Liver (tissue), 3 donors: Measurements from ENCODE around the gene ADGRA1.

Source experiments
- EGR1 ChIP-seq, 2 donors: IDR thresholded peaks; 2 replicates each; pipeline ENCODE4 v1.6.1; 2016 to 2018; ENCODE audit warnings: antibody characterized with exemption in 2 of 2, low read depth in 2 of 2
- FOXA2 ChIP-seq: IDR thresholded peaks from 2 replicates; pipeline ENCODE4 v1.6.1; 2016; ENCODE audit warnings: antibody characterized with exemption
- SP1 ChIP-seq: IDR thresholded peaks from 2 replicates; pipeline ENCODE4 v1.6.1; 2018; ENCODE audit warnings: antibody characterized with exemption, mild to moderate bottlenecking
- TF ChIP-seq, protein P1 (sequence below): fragments of 150-350 bp; IDR thresholded peaks from 2 replicates; pipeline ENCODE4 v1.5.1; 2017; ENCODE audit warnings: improper control_type of control experiment, low read depth, low read length; ENCODE audit not compliant: missing input control
- TF ChIP-seq, protein P2 (sequence below): IDR thresholded peaks from 2 replicates; pipeline ENCODE4 v1.6.1; 2016; ENCODE audit warnings: antibody characterized with exemption
- TF ChIP-seq, protein P3 (sequence below): IDR thresholded peaks from 2 replicates; pipeline ENCODE4 v1.6.1; 2016; ENCODE audit warnings: antibody characterized with exemption, mild to moderate bottlenecking
- donor health status: healthy.
- donor health status: healthy.

DNA sequence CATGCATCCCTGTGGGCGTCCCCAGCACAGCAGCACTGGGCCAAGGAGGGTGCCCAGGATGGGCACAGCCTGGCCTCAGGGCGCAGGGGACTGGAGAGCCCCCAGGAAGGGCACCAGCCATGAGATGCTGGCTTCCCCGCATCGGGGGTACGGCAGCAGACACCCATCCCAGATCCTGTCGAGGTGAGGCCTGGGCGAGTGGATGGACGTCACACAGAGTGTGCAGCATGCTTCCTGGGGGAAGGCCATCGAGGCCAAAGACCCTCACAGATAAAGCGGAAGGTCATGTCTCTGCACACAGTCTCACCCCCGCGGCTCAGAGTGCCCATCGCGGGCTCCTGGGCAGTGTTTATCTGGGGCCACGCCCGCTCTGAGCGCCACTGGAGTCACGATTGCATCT is 18.8 kb downstream of the ADGRA1 start:
- TF ChIP-seq, protein P1, sequence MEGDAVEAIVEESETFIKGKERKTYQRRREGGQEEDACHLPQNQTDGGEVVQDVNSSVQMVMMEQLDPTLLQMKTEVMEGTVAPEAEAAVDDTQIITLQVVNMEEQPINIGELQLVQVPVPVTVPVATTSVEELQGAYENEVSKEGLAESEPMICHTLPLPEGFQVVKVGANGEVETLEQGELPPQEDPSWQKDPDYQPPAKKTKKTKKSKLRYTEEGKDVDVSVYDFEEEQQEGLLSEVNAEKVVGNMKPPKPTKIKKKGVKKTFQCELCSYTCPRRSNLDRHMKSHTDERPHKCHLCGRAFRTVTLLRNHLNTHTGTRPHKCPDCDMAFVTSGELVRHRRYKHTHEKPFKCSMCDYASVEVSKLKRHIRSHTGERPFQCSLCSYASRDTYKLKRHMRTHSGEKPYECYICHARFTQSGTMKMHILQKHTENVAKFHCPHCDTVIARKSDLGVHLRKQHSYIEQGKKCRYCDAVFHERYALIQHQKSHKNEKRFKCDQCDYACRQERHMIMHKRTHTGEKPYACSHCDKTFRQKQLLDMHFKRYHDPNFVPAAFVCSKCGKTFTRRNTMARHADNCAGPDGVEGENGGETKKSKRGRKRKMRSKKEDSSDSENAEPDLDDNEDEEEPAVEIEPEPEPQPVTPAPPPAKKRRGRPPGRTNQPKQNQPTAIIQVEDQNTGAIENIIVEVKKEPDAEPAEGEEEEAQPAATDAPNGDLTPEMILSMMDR: no peak
- TF ChIP-seq, protein P2, sequence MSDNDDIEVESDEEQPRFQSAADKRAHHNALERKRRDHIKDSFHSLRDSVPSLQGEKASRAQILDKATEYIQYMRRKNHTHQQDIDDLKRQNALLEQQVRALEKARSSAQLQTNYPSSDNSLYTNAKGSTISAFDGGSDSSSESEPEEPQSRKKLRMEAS: no peak
- TF ChIP-seq SP1 (no peak), EGR1 (IDR thresholded peaks at IDR 0.05; ENCODE audit: low read depth in 2 of 2) (no peak), FOXA2 (no peak)
- TF ChIP-seq, protein P3, sequence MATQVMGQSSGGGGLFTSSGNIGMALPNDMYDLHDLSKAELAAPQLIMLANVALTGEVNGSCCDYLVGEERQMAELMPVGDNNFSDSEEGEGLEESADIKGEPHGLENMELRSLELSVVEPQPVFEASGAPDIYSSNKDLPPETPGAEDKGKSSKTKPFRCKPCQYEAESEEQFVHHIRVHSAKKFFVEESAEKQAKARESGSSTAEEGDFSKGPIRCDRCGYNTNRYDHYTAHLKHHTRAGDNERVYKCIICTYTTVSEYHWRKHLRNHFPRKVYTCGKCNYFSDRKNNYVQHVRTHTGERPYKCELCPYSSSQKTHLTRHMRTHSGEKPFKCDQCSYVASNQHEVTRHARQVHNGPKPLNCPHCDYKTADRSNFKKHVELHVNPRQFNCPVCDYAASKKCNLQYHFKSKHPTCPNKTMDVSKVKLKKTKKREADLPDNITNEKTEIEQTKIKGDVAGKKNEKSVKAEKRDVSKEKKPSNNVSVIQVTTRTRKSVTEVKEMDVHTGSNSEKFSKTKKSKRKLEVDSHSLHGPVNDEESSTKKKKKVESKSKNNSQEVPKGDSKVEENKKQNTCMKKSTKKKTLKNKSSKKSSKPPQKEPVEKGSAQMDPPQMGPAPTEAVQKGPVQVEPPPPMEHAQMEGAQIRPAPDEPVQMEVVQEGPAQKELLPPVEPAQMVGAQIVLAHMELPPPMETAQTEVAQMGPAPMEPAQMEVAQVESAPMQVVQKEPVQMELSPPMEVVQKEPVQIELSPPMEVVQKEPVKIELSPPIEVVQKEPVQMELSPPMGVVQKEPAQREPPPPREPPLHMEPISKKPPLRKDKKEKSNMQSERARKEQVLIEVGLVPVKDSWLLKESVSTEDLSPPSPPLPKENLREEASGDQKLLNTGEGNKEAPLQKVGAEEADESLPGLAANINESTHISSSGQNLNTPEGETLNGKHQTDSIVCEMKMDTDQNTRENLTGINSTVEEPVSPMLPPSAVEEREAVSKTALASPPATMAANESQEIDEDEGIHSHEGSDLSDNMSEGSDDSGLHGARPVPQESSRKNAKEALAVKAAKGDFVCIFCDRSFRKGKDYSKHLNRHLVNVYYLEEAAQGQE: no peak
